GM21360 (cell line): ENCODE results near the gene FOCAD.

ENCODE experiments used
- ATAC-seq: cut with Tn5 transposase; IDR thresholded peaks from one replicate; pipeline ENCODE4 v1.9.1; 2021; ENCODE audit warnings: mild to moderate bottlenecking, moderate library complexity; ENCODE audit not compliant: unreplicated experiment

FOCAD gene

DNA sequence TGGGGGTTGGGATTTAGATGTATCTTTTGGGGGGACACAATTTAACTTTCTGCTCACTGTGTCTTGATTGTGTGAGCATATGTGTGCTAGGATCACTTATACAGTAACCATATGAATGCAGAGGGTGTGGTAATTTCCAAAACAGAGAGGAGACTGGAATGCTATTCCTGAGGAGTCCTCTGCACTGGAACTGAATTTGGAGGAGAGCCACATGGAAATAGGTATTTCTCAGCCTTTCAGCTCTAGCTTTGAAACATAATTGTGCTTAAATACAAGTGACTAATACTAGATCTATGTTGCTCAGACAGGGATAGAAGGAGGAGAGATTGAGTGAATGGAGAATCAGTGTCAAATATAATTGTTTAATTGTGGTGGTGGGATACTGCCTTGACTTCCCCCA is 45.5 kb downstream of the FOCAD start:
- ATAC-seq = no peak

DNA sequence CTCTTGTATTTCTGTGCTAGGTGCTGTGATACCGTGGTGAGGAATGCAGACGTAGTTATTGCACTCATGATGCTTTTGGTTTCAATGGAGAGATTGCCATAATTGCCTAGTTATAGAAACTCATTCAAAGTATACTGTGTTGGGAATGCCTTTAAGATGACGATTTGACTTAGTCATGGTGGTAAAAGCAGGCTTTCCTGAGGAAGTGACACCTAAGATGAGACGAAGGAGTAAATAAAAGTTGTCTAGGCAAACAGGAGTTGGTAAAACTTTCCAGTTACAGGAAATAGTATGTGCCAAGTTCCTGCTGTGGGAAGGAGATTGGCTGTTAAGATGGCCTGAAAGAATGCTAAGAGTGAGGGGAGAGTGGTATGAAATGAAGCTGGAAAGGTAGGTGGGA is 48.1 kb downstream of the FOCAD start:
- no peak for ATAC-seq

DNA sequence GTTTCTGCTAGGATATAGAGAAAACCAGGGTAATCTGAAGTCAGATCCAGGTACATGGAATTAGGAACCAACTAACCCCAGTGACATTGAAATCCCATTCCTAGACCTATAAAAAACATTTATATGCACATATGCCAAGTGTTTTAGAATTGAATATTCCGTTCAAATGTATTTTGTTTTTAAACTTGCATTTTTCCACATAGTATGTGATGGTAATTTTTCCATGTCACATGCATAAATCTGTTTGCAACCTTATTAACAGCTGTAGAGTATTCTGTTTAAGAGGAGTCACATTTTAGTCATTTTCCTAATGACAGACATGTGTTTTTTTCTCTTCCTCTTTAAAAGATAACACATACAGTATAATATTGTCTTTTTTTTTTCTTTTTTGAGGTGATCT is 50.2 kb downstream of the FOCAD start:
- ATAC-seq = no peak

DNA sequence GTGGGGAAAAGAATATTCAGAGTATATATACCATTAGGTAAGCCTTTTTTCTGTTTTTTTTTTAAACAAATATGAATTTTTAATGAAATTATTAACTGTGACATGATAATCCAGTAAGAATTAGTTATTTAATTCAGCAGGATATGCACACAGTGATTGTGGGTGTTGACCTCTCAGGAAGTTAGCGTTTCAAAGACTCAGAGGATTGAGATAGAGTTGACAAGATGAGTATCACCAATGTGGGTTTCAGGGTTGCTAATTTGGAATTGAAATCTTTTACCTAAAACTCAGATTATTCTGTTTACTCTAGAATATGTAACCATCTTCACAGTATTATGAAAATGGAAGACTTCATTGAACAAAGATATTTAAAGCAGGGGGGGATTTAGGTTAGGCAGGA is 56.2 kb downstream of the FOCAD start:
- ATAC-seq = no peak

DNA sequence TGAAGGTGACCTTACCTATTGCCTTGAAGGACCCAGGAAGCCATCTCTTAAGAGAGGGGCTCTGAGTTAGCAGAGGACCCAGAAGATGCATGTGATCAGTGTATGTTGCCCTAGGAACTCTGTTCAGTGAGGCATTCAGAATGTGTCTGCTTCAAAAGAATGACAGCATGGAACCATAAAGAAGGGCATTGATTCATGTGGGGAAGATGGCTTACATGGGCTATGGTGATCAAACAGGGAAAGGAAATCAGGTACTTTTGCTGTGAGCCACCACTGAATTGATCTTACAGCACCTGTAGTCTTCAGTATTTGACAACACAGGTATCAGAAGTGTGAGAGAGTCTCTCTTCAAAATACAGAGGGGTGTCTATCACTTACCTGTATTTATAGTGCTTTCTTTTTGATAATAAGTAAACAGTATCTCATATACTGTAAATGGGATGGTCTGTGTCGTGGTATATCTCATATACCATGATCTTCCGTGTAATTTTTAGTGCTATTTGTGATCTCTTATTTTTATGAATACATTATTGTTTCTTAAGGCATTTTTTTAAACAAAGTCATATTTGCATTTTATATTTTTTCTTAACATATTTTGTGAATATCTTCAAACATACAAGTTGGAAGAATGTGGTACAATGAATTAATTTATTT is 57.0 kb downstream of the FOCAD start:
- ATAC-seq = no peak

DNA sequence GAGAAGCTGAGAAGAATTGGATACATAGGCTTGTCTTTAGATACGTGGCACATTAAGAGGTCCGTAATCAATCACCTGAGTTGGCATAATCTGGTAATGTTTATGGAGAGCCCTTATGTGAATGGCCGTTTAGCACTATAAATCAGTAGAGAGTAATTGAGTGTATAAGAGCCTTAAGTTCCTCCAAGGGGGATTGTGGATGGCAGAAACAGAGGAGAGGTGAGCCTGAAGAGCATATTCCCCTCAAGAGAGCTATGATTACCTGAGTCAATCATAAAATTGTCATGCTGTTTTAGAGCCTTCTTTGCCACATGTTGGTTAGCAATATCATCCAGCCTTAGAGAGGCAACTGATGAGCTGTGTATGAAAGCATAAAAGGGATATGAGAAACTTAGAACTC is 58.8 kb downstream of the FOCAD start:
- ATAC-seq = no peak

DNA sequence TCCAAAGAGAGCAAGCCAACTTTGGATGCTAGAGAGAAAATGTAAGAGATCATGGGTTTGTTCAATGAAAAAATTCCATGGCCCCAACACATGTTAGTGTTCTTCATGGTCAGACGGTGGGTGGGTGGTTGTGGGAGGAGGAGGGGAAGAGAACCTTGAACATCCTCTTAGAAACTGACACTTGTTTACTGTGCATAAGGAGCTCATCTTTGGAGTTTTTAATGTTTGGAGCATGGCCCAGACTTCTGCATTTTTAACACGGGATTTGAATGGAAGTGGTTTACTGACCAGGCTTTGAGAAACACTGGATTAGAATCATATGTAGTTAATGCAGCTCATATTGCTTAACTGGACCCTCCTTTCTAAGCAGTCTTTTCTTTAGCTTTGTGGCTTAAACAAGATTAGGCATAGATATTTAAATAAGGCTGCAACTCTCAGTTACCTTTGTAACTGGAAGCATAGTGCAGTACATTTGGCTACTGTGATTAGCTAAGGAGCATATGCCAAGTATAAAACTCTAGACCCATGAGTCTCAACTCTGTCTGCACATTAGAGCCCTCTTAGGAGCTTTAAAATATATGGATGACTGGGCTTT is 60.1 kb downstream of the FOCAD start:
- ATAC-seq = no peak

DNA sequence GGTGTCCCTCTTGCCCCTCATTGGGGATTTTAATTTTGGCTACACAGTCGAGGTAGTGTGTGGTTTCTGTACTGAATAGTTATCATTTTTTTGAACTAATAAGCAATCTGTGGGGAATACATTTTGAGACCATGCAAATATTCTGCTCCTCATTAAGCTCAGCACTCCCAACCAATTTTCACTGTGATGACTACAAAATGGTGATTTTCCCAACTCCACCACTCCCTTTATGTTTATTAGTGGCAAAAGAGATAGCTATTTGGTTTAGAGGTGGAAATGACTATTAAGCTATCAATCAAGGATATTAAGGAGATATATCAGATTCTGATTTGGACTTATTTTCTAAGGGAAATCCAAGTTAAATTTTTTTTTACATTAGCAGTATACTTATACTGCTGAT is 62.9 kb downstream of the FOCAD start:
- ATAC-seq = no peak

DNA sequence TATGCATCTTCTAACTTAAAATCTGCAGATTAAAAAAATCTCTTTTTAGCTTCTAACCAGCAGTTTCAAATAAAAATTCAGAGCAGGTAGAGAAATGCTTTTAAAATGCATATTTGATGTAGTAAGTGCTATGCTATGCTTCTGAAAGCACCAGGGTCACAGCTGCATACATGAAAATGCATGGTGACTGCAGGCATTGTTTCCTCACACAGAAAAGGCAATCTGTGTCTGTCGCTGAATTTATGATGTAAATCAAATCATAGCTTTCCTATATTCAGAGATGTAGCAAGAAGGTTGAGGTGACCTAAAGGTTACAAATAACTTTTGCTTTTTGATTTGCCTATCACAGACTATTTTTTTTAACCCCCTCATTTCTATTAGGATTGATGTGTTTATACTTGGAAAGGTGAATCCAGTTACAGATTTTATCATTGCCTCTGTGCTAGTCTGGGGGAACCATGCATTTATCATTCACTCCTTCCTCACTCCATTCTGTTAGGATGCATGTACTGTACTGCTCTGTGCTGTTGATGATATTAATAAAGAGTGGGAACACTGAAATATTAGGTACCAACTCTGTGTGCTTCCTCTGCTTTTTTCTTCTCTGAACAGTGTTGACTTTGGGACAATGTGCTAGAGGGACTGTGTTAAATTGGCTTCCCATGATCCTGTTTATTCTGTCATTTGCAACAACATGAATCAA is 65.6 kb downstream of the FOCAD start:
- ATAC-seq = no peak

DNA sequence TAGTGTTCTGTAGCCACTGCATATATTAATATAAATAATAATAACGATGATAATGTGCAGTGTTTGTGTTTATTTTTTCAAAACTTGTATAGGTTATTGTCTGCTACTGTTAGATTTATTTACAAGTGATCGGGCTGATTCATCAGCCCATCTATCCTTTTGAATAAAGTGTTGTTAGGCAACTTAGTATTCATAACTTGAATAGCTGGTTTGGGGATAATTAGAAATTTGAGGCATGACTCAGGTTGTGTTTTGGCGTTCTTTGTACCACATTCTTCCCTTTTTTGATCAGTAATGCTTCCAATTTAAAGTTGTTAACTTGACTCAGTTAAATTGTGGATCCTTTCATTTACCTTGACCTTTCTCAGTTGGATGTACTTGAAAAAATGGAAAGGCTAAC is 69.7 kb downstream of the FOCAD start:
- ATAC-seq = no peak

DNA sequence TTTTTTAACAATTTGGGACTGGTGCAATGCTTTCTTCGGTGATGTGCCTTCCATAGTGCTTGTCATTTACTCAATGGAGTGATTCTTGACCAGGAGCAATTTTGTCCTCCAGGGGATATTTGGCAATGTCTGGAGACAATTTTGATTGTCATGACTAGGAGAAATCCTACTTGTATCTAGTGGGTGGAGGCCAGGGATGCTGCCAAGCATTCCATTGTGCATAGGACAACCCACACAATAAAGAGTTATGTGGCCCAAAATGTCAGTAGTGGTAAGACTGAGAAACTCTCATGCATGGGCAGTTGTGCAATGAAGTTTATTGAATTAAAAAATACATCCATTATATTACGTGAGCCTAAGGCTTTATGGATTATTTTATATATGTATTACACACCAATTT is 70.5 kb downstream of the FOCAD start:
- no peak for ATAC-seq

DNA sequence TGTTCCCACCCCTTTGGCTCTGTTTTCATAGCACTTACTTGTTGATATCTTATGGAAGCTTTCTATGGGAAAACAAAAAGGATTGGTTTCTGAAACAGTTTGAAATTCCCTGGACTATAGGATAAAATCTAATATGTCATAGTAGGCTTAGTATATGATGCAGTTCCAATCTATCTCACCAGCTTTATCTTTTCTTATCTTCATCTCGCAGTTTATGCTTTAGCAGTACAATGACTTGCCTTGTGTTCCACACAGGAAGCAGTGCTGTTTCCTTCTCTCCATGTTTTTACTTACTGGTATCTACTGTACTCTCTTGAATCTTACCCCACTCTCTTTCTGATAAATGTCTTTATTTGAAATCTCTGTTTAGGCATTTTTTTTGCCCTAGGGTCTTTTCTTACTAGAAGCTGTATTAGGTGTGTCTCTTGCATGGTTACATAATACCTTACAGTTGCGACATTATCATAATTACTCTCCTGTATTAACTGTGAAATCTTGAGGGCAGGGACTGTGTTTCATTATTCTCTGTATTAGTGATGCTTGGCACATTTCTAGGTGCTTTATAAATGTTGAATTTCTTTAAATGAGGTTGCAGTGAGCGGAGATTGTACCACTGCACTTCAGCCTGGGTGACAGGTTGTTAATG is 76.3 kb downstream of the FOCAD start:
- ATAC-seq = no peak

DNA sequence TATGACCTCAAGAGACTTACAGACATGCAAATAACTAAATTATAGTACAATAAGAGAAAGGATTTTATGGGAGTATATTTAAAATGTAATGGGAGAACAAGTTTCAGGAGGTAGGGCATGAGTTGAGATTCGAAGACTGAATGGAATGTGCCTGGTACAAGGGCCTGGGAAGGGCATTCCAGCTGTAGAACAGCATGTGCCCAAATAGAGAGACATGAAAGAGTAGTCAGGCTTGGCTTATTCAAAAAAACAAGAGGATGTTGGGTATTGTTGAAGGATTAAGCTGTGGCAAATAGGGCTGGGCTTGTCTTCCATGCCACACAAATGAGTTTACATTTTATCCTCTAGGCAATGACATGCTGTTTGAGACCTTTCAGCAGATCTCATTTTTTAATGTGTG is 86.9 kb downstream of the FOCAD start:
- ATAC-seq = no peak

DNA sequence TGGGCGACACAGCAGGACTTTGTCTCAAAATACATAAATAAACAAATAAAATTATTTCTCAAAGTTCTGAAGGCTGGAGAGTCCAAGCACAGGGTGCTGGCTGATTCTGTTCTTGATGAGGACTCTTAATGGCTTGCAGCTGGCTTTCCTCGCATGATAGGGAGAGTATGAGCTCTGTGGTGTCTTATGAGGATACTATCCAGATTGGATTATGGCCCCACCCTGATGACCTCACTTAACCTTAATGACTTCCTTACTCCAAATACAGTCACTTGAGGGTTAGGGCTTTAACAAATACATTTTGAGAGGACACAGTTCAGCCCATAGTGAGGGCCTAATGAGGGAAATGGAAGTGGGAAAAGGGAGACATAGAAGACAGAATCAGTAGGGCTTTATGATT is 87.7 kb downstream of the FOCAD start:
- ATAC-seq = no peak

DNA sequence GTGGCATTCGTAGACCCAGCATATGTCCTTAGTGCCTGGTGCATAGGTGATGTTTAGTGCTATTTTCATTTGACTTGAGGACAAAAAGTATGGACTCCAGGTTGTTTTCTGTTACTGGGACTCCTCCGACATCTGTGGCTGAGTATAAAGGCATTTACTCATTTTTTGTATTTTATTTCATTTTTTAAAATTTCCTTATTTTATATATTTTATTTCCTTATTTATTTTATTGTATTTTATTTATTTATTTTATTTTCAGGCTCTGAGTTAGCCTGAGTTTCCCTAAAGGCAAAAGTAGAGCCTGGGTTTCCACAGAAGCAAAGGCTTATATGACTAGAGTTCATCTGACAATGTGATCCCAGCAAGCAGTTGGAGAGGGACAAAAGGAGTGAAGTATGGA is 91.6 kb downstream of the FOCAD start:
- ATAC-seq = no peak

DNA sequence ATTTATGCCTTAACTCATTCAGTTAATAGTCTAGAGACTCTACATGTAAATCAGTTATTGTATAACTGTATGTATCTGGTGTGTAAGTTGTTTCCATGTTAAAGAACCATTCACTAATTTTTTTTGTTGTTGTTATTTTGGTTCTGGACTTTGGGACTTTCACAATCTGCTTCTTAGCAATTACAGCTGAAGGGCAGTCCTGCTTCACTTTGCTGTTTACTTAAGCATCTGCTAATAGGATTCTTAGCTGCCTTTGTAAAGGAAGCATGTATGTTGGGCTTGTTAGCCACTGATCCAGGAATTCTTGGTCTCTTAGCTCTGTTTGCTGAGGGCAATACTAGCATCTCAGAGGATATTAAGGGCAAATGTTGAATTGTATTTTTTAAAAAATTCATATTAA is 97.0 kb downstream of the FOCAD start:
- ATAC-seq = no peak

DNA sequence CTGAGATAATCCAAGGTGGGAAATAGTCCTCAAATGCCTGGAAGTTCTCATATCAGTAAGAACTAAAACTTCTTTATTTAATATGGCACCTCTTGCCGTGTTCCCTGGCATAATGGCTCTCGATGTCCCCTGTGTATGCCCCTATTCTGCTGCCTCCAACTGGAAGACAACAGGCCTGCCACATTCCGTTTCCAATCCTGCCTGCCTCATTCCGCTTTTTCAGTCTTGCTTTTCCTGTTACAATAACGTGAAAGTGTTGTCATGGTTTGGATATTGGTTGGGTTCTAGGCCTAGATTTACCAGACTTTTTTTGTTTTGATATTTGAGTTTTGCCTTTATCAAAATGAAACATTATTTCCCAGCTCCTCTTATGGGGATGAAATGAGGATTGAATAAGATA is 98.2 kb downstream of the FOCAD start:
- no peak for ATAC-seq

DNA sequence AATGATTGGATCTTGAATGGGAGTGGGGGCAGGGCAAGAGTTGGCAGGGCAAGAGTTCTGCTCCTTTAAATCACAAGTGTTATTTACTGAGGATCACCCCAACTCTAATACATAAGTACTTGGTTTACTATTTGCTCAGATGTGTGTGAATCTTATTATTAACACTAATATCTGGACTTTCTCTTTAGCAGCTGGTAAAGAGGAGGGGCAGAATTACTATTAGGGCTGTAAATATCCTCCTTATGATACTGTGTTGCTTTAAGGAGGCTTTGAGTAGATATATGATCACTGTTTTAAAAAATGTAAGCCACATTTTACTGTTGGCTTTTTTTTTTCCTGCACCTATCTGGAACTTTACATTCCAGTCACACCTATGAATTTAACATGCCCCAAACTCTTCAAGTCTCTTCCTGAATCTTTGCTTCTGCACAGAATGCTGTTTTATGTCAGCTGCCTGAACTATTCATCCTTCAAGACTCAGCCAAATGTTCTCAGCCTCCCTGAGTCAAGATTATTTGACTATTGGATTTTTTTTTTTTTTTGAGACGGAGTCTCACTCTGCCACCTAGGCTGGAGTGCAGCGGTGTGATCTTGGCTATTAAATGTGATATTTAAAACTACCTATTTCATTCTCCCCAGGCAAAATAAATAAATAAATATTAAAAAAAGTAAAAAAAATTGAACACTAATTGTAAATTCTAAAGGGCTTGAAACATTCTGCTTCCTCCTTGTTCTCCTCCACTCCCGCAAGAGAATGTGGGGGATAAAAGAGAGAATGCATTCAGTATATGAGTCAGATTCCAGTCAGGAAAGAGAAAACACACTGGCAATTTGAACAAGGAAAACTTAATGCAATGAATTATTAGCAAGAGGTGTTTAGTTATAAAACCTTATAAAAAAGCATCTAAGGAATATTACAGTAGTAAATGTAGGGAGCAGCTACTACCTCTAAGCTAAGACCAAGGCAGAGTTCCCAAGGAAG is 99.3 kb downstream of the FOCAD start:
- ATAC-seq = no peak

DNA sequence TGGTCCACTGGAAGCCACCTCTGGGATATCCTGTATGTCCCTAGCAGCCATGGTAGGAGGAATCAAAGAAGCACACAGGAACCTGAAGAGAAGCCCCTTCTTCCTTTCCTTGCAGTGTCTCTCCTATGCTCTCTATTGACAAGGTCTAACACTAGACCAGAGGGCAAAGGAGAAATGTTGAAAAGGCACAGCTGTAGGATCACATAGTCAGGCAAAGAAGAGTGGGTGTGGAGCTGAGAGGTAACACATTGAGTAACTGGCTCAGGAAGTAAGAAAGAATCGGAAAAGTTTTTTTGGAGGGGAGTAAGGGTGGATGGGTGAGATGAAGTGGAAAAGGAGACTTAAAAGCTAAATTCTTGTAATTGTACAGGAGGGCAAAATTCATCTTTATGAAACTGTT is 100.1 kb downstream of the FOCAD start:
- ATAC-seq = no peak

DNA sequence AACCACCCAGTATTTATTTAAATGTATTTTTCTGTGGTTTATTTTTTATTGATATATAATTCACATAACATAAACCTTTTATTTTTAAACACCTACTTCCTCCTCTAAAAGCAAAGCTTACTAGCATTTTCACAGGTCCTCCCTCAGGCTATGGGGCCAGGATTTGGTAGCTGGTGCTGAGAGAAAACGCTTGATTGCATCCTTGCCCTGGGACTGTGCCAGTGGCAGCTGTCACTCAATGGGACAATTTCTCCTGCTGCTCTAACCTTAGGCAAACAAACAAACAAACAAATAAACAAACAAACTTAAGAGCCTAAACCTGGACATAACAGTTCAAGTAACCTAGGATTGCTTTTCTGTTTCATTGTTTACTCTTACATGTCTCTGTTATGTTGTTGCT is 102.7 kb downstream of the FOCAD start:
- ATAC-seq = no peak
